GM21367 (cell line): Measurements from ENCODE around the gene XRRA1.
"Not testable (repeated sequence)": the region's sequence is repeated elsewhere in the genome, so short reads cannot be mapped to it uniquely, and the experiment has no call there.

ENCODE experiments used
- ATAC-seq: cut with Tn5 transposase; IDR thresholded peaks from one replicate; pipeline ENCODE4 v1.9.1; 2021; ENCODE audit not compliant: unreplicated experiment

The XRRA1 gene

DNA sequence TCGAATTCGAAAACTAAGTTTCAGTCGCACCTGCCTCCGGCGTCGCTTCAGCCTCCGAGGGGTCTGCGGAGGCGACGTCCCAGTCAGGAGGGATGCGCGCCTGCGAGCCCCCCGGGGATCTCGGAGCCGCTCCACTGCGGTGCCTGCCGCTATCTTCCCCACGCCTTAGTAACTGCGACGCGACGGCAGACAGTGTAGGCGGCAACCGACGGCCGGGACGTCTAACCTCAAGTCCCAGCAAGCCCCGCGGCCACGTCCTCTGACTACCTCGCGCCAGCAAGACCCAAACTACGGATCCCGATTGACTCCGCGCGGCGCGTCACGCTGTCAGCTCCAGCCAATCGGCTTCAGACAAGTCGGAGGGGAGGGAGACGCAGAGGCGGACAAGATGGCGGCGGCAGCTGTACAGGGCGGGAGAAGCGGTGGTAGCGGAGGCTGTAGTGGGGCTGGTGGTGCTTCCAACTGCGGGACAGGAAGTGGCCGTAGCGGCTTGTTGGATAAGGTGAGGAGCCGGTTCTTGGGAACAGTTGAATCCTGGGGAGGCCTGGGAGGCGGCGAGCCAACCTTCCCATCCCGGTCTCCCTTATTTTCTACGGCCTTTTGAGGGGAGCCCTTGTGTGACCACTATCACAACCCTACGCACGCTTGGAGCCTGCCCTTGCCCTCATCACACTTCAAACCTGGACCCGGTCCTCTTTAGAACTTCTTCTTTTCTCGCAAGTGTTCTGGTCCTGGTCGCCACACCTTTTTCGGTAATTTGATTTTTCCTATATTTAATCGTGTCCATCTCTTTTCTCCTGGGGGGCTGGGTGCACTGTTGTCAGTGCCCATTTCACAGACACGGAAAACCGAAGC, at the start of gene XRRA1, which contains the start of gene SPCS2:
Gene XRRA1 (minus strand): TSS at position 194 of the 855 bp plus-strand sequence. CDS start 8,213 bp downstream, outside the sequence.
Gene SPCS2 (plus strand): TSS at position 369 of the 855 bp plus-strand sequence. CDS start 20 bp downstream, at position 389.
- ATAC-seq = peak; percentile 79

DNA sequence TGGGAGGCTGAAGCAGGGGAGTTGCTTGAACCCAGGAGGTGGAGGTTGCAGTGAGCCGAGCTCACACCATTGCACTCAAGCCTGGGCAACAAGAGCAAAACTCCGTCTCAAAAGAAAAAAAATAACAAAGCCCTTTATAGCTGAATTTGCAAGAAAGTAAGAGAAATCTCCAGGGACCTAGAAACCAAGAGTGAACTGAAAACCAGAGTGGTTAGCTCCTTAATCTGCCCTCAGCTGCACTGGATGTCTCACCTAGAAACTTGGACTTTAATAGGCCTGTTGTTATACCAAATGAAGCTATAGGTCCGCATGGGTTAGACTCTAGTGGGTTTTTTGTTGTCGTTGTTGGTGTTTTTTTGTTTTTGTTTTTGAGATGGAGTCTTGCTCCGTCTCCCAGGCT, 44.0 kb upstream of the XRRA1 start:
- ATAC-seq = peak; percentile 32

DNA sequence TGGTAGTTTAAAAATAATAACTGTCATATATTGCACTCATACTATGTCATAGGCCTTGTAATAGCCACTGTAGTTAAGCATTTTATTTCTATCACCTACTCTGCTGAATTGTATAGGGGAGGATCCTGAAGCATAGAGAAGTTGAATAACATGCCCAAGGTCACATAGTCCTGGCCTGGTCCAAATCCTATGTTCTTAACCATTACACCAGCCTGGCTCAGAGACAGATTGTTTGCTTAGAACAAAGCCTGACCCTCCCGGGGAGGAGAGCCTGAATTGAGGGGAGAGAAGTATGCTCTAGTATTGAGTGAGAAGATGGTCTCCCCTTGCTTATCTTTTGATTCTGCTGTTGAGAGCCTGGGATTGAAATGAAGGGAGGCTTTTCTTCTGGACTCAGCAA, 42.0 kb upstream of the XRRA1 start:
- no peak for ATAC-seq

GRCh38 chr11:74990150-74990549, 41.3 kb upstream of the XRRA1 start:
- not testable (repeated sequence) for ATAC-seq

- ATAC-seq = no peak
Observed at GRCh38 chr11:74989260-74989638, 40.4 kb upstream of the XRRA1 start.

DNA sequence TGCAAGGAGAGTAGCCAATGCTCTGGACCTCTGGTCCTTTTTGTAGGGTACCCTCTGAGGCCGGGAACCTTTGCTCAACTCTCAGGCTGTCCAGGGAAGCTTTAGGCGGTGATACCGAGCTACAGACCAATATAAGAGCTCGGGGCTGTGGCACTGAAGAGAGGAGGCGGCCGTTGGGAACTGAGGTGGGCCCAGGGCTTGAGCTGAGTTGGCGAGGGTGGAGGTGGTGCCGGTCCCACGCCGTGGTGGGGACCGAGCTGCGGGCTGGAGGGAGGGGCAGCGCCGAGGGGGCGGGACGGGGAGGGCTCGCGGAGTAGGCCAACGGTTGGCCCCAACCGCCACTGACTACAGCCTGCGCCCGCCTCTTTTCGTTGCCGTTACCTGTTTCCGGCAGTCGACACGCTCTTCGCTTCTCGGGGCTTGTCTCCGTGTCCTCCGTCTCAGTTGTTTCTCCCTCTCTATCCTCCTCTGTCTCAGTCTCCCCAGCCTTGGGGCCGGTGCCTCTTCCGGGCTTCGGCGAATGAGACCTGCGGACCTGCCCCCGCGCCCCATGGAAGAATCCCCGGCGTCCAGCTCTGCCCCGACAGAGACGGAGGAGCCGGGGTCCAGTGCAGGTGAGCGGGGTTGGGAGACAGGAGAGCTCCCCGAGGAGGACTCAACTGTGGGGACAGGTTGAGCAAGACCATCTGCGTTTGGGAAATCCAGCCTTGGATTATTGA, 39.8 kb upstream of the XRRA1 start, which contains the start of gene NEU3:
Gene NEU3 (plus strand): TSS at position 393 of the 719 bp plus-strand sequence. CDS start 128 bp downstream, at position 521.
- ATAC-seq = peak; percentile 76

GRCh38 chr11:74984730-74985129, 35.8 kb upstream of the XRRA1 start:
- no peak for ATAC-seq

DNA sequence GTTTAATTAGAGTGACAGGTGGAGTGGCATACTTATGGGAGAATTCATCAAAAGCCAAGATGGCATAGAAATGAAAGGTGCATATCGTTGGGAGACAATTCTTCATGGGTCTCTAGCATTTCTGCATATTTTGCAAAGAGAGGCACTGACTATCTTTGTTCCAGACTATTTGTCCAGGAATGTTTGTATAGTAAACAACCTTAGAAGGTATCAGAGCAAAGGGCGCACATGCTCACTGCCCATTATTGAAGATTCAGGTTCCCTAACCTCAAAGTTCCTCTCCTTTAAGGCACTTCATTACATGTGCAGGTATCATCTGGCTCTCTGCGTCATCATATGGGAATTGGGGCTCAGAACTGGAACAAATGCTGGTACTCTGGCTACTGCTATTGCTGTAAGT, 35.2 kb upstream of the XRRA1 start:
- ATAC-seq = no peak

DNA sequence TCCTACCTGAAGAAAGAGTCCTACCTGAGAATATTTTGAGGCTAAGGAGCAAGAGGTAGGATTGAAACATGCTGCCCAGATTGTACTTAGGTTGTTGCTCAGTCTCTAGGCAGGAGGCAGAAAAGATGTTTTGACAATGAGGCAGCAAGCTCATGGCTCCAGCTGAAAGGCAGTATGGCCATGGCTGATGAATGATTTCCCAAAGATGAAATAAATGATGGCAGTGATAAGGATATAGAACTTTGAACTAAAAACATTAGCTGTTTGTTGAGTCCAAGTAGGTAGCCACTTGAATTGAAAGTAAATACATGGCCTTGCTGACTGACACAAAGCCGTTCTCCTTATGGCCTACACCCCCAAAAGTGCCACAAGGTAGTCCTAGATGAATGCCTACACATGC, 33.0 kb upstream of the XRRA1 start:
- no peak for ATAC-seq

DNA sequence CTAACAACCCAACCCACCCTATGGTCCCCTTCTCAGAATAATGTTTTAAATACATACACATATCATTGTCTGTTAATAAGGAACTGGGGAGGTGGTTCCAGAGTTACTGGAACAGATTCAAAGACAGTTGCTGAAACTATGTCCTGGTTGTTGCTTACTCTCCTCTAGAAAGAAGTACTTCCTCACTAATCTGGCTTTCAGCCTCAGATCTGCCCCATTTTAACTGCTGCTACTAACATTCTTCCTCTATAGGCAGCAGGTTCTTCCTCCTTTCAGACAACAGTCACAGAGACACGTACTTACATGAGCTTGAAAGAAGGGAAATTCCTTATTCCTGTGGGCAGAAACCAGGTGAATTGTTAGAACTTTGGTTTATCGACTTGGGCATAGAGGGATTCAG, 31.7 kb upstream of the XRRA1 start:
- no peak for ATAC-seq

GRCh38 chr11:74978041-74978440, 29.1 kb upstream of the XRRA1 start:
- ATAC-seq = no peak

GRCh38 chr11:74971424-74971823, 22.5 kb upstream of the XRRA1 start:
- ATAC-seq = no peak

GRCh38 chr11:74970852-74971395, 22.0 kb upstream of the XRRA1 start:
- no peak for ATAC-seq

DNA sequence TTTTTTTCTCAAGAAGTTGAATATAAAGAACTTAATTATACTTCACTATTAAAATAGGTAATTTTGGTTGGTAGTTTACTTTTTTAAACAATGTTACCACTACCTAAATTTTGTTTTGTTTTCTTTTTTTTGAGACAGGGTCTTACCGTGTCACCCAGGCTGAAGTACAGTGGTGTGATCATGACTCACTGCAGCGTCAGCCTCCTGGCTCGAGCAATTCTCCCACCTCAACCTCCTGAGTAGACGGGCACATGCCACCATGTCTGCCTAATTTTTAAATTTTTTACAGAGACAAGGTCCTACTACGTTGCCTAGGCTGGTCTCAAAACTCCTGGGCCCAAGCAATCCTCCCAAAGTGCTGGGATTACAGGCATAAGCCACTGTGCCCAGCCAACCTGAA, 17.8 kb upstream of the XRRA1 start:
- ATAC-seq = no peak

DNA sequence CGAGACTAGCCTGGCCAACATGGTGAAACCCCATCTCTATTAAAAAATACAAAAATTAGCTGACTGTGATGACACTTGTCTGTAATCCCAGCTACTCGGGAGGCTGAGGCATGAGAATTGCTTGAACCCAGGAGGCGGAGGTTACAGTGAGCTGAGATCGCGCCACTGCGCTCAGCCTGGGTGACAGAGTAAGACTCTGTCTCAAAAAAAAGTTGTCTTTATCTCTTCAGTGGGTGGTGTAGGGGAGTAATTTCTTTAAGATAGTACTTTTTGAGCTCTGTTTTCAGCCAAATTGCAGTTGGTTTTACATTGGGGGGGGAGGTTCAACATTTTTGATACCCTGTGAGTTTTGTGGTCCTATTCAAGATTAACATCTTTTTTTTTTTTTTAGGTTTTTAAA, 11.2 kb upstream of the XRRA1 start:
- not testable (repeated sequence) for ATAC-seq

DNA sequence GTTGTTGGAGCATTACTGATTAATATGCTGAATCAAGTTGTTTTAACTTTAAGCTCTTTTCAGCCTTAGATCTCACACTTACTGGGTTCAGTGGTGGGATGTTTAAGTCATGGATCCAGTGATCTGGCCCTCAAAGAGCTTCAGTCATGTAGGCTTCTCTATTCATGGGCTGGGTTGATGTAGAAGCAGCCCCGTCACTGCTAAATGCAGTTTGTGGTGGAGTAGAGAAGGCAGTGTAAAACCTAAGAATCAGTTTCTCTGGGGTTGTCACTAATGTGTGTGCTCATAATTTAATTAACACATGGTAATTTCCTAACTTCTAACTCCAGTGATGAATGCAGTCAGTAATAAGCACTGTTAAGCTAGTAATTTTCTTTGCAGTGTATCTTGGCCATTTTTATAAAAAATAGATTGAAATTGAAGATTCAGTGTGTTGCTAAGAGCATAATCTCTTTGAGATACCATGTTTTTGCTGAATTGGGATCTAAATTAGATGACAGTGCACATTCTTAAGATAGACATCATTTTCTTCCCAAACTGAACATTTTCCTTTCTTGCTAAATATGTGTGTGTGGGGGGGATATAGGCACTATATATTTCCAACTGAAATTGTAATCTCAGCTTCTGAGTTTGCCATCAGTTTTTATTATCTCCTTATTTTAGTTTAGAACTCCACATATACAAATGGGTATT, 9.2 kb upstream of the XRRA1 start:
- no peak for ATAC-seq

- no peak for ATAC-seq
Observed at GRCh38 chr11:74956397-74957015, 7.6 kb upstream of the XRRA1 start.

DNA sequence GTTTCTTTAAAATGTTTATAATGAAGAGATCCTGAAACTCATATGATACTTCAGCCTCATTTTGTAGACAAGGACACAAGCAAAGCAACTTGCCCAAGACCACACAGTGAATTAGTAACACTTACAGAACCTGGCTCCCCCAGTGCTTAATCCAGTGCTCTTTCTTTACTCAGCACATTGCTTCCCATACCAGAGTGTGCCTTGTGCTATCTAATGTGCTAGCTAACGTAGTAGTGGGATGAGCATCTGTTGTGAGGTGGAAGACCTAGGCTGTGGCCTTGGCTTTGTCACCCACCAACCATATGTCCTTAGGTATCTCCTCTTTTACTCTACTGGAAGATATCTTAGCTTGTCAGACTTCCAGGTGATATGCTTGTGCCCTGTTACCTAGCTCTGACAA, 5.3 kb upstream of the XRRA1 start:
- ATAC-seq = no peak

GRCh38 chr11:74953451-74953850, 4.6 kb upstream of the XRRA1 start:
- no peak for ATAC-seq

DNA sequence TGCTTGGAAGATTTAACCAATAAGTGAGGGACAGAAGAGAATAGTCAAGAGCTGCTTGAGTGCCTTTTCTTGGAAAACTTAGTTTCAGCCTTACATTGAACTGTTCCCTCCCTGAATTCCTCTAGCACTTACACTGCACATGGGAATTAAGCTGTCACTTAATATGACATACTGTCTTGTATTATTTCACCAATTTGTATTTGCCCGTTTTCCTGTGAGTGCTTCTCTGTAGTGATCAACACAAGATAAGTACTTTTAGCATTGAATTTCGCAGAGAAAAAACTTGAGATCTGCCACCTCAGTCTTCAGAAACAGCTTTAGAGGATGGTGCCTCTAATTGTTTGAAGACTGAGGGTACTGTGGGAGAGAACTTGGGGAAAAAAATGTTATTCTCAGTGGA, 3.9 kb upstream of the XRRA1 start:
- no peak for ATAC-seq

DNA sequence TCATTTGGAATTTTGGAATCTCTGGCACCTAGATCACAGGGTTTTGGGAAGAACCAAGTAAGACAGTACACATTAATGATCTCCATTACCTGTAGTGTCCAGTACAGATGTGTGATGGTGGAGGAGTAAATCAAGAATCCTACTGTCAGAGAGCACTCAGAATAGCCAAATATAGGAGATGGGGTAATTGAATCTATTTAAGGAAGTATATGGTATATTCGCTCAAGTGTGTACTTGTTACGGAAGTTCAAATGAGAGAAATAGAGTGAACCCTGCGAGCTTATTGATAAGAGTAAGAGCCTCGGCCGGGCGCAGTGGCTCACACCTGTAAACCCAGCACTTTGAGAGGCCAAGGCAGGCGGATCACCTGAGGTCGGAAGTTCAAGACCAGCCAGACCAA, 2.3 kb upstream of the XRRA1 start:
- no peak for ATAC-seq
